ENCODE results near the gene SALL4.

DNA sequence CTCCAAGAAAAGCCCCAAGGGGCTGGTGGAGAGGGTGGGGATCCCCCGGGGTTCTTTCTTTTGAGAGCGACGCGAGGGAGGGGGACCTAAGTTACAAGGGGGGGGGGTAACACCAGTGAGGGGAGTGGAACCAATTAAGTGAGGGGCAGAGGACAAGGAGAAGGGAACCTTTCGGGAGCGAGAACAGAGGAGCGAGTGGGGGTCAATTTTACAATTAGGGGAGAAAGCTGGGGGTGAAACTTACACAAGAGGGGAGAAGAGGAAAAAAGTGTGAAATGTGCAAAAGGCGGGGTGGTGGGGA lies 548 bp downstream of the SALL4 start:
- TF ChIP-seq SUZ12 (IDR thresholded peaks at IDR 0.05) (no peak), LEF1 (IDR thresholded peaks at IDR 0.05; ENCODE audit: borderline replicate concordance) (no peak), FOXA1 (IDR thresholded peaks at IDR 0.05) (no peak), ELF4 (IDR thresholded peaks at IDR 0.05) (no peak), CTBP1 (IDR thresholded peaks at IDR 0.05; ENCODE audit: borderline replicate concordance) (no peak), BHLHE40 (IDR thresholded peaks at IDR 0.05; ENCODE audit: borderline replicate concordance) (no peak), TARDBP (IDR thresholded peaks at IDR 0.05) (no peak), HDGF (IDR thresholded peaks at IDR 0.05; ENCODE audit: borderline replicate concordance) (no peak), FOXM1 (IDR thresholded peaks at IDR 0.05; ENCODE audit: borderline replicate concordance) (no peak), NFRKB (IDR thresholded peaks at IDR 0.05) (no peak)

Measured in HEK293T (cell line).